Embryonic facial prominence (tissue), 1 donor: ENCODE data around the gene CLTA.
A peak's percentile ranks its signal among the peaks of the same experiment; 100 is the strongest.

Source experiments
- DNase-seq: peaks from one replicate; pipeline ENCODE4 v3.0.0-alpha.2; 2016; ENCODE audit errors: extremely low spot score

Gene CLTA, protein sequence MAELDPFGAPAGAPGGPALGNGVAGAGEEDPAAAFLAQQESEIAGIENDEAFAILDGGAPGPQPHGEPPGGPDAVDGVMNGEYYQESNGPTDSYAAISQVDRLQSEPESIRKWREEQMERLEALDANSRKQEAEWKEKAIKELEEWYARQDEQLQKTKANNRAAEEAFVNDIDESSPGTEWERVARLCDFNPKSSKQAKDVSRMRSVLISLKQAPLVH

DNA sequence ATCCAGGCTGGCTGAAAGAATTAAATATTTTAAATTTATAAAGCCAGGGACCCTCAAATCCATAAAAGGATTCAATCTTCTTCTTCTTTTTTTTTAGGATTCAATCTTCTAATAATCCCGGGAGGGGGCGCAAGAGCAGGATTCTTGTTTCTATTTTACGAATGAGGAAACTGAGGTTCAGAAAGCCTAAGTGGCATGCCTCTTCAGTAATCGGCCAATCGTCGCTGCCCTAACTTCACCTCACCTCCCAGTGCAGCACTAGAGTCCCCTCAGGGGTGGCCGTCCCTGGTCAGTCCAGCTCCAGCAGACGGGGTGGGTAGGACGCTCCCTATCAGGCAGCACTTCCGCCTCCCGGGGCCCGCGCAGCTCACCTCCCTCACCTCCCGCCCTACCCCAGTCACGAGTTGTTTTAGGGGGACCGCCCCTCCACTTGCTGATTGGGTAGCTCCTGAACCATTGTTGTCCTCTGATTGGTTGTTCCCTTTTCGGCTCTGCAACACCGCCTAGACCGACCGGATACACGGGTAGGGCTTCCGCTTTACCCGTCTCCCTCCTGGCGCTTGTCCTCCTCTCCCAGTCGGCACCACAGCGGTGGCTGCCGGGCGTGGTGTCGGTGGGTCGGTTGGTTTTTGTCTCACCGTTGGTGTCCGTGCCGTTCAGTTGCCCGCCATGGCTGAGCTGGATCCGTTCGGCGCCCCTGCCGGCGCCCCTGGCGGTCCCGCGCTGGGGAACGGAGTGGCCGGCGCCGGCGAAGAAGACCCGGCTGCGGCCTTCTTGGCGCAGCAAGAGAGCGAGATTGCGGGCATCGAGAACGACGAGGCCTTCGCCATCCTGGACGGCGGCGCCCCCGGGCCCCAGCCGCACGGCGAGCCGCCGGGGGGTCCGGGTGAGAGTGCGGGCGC lies at the start of gene CLTA:
Gene CLTA, plus strand, starts transcription at position 534 of the 902 bp plus-strand sequence. Its CDS starts 136 bp downstream, at position 670.
- DNase-seq: peak; percentile 97

DNA sequence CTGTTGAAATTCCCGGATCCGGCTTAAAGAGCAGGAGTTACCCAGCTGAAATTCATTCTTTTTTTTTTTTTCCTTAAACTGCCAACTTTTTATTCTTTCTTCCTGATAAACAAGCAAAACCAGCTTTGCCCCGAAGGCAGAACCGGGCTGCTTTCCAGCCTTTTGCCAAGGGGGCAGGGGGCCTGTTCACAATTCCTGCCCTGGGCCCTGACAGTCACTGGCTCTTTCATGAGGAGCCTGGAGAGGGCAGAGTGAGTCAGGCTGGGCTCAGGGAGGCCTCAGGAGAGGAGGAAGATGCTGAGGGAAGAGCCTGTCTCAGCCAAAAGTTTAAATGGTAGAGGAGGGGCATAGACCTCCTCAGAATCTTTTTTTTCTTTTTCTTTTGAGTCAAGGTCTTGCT lies 49.4 kb upstream of the CLTA start:
- DNase-seq: no peak

DNA sequence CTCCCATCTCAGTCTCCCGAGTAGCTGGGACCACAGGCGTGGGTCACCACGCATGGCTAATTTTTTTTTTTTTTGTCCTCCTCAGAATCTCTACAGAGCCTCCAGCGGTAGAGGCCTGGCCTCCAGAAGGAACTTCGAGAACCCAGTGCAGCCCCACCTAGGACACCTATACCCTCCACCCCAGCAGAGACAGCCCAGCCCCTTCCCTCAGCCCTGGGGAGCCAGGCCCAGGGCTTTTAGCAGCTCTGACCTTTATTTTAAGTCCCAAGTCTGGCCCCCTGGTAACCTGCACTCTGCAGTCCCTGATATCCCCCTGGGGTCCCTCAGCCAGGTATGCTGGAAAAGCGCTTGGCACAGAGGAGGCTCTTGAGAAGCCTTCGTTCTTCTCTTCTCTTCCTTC lies 49.0 kb upstream of the CLTA start:
- DNase-seq: no peak

GRCh38 chr9:36142510-36143244 lies 48.0 kb upstream of the CLTA start:
- DNase-seq: no peak

DNA sequence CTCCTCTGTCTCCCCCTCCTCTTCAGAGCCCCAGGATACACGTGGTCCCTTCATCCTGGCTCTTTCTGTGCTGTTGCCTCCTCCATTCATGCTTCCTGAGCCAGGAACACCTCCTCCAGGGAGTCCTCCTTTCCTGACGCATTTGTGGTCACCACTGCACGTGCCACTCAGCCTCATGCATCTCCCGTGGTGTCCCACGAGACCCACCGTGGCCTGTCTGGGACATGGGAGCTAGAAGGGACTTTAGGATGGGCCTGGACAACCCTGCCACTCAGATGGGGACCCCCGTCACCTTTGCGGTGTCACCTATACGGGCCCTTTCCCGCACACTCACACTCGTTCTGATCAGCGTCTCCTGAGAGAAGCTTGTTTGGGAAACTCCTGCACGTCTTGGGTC lies 47.5 kb upstream of the CLTA start:
- no peak for DNase-seq

GRCh38 chr9:36144309-36145232 lies 46.1 kb upstream of the CLTA start:
- no peak for DNase-seq

DNA sequence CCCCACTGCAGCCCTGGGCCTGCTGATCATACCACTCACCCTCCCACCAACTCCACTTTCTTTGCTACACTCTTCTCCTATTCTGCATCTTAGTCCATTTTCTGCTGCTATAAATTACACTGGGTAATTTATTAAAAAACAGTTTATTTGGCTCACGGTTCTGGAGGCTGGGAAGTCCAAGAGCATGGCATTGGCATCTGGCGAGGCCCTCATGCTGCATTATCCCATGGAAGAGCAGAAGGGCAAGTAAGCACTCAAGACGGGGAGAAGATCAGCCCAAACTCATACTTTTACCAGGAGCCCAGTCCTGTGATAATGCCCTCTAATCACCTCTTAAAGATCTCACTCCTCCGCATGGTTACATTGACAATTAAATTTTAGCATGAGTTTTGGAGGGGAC lies 44.8 kb upstream of the CLTA start:
- no peak for DNase-seq

GRCh38 chr9:36146651-36147050 lies 44.1 kb upstream of the CLTA start:
- DNase-seq: no peak

GRCh38 chr9:36147441-36148175 lies 43.1 kb upstream of the CLTA start:
- no peak for DNase-seq

- DNase-seq: no peak
Observed at GRCh38 chr9:36148311-36149051, 42.2 kb upstream of the CLTA start.

- no peak for DNase-seq
Observed at GRCh38 chr9:36149197-36149596, 41.5 kb upstream of the CLTA start.

DNA sequence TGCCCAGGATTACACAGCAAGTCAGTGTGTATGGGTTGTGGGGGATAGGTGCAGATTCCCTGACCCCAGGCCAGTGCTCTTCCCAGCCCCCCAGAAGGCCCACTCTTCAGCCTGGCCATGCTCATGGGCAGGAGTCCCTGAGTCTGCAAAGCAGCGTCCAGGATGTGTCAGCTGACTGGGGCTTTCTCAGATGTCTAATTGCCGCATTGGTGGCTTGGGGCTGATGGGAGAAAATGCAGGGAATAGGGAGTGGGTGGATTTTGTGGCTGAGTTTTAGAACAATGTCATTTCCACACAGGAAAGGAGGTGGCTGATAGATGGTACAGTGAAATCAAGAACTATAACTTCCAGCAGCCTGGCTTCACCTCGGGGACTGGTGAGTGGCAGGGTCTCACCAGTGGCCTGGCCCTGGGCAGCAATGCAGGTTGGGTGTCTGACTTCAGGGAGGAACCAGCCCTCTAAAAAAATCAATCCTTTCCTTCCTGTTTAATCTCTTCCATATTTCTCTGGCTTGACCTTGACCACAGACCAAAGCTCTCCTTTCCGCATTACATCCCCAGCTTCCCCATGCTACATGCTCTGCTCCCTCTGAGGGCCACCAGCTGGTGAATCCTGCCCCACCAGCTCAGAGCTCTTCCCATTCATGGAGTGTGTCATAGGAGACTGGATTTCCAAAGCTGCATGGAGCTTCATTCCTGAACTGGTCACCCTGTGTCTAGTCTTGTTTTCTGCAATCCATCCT lies 40.0 kb upstream of the CLTA start:
- no peak for DNase-seq

GRCh38 chr9:36151316-36152210 lies 39.2 kb upstream of the CLTA start:
- no peak for DNase-seq

- DNase-seq: no peak
Observed at GRCh38 chr9:36152741-36153438, 37.8 kb upstream of the CLTA start.

DNA sequence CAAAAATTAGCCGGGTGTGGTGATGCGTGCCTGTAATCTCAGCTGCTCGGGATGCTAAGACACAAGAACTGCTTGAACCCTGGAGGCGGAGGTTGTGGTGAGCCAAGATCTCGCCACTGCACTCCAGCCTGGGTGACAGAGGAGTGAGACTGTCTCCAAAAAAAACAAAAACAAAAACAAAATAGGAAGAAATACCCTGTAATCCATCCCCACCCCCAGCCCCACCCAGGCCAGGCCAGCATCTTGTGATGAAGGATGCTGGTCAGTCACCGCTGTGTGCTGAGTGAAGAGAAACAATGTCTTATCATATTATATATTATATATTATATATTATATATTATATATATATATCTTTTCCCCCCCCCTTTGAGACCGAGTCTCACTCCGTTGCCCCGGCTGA lies 37.0 kb upstream of the CLTA start:
- DNase-seq: no peak

DNA sequence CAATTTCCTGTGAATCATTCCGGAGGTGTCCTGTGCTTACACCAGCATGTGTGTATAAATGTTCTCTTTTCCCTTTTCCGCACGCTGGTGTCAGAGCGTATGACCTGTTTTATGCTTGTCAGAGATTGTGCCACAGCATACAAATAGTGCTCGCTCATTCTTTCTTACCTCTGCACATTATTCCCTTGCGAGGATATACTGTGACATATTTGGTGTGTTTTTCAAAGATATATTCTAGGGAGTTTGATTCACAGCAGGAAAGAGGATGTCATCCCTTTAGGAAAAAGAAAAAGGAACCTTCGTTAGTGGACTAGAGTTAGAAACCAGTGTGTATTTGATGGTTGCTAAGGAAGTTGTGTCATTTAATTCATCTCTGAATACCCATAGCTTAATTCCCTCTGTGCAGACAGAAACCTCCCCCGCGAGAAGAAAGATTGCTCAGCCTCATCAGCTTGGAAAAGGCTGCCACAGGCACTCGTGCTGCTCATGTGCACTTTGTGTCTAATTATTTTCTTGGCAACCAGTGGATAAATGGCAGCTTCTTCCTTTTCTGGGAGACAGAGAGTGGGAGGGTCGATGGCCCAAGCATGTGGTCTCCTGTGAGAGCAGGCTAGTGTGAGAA lies 36.3 kb upstream of the CLTA start:
- DNase-seq: peak; percentile 54

DNA sequence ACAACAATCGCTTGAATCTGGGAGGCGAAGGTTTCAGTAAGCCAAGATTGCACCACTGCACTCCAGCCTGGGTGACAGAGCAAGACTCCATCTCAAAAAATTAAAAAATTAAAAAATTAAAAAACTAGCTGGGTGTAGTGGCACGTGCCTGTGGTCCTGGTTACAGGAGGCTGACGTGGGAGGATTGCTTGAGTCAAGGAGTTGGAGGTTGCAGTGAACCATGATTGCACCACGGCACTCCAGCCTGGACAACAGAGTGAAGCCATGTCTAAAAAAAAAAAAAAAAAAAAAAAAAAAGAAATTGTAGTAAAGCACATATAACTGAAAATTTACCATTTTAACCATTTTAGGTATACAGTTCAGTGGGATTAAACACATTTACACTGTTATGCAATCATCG lies 34.6 kb upstream of the CLTA start:
- DNase-seq: no peak
